ENCODE data around the gene FAHD2A. TPM values are rescaled to one million over a fixed set of nuclear protein-coding genes. Genes with fewer than 3 reads are reported as not detected.
A peak's percentile ranks its signal among the peaks of the same experiment; 100 is the strongest.
"Not testable (repeated sequence)": the region's sequence is repeated elsewhere in the genome, so short reads cannot be mapped to it uniquely, and the experiment has no call there.

FAHD2A gene
- total RNA-seq, 1 donor = 21.4 TPM

DNA sequence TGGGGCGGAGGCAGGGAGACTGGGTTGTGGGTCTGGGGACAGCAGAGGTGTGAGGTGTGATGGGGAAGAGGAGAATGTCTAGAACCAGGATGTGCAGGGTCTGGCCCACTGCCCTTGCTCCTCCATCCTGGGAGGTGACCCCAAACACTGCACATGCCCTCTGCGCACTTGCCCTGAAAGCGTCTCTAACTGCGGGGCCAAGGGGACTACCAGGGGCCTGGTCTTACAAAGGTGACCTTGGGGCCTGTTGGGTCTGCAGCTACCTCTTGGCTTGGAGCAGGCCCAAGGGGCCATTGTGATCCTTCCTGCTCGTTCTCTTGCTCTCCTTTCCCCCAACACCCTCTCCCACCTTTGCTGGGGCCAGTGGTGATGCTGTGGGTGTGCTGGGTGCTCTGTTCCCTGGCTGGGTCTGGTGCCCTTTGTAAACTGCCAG, 48.0 kb upstream of the FAHD2A start:
- TF ChIP-seq, protein P1, sequence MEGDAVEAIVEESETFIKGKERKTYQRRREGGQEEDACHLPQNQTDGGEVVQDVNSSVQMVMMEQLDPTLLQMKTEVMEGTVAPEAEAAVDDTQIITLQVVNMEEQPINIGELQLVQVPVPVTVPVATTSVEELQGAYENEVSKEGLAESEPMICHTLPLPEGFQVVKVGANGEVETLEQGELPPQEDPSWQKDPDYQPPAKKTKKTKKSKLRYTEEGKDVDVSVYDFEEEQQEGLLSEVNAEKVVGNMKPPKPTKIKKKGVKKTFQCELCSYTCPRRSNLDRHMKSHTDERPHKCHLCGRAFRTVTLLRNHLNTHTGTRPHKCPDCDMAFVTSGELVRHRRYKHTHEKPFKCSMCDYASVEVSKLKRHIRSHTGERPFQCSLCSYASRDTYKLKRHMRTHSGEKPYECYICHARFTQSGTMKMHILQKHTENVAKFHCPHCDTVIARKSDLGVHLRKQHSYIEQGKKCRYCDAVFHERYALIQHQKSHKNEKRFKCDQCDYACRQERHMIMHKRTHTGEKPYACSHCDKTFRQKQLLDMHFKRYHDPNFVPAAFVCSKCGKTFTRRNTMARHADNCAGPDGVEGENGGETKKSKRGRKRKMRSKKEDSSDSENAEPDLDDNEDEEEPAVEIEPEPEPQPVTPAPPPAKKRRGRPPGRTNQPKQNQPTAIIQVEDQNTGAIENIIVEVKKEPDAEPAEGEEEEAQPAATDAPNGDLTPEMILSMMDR (IDR thresholded peaks at IDR 0.05; ENCODE audit: extremely low read depth, low read depth, low read length) = no peak
- no peaks in the 10 kb centered on the region for H3K27me3 ChIP-seq (ENCODE audit: insufficient read depth, low read length)
- DNase-seq (ENCODE audit: insufficient read length, low spot score, missing footprints) = peak; percentile 30
- H4K20me1 ChIP-seq (ENCODE audit: insufficient read depth, low read length) = peaks cover 4% of the 10 kb centered on the region
- no peak overlapping the region for H3K4me2 ChIP-seq (ENCODE audit: insufficient read depth, low read length)
- H3K4me3 ChIP-seq (ENCODE audit: insufficient read depth, low read length) = no peak overlapping the region
- no peaks in the 10 kb centered on the region for H3K4me1 ChIP-seq (ENCODE audit: insufficient read depth, low read length)
- no peaks in the 10 kb centered on the region for H3K79me2 ChIP-seq (ENCODE audit: insufficient read depth, low read length)
- no peak overlapping the region for H3K27ac ChIP-seq (ENCODE audit: low read depth, low read length)
- no peaks in the 10 kb centered on the region for H3K36me3 ChIP-seq (ENCODE audit: insufficient read depth, low read length)
- no peak overlapping the region for H2AFZ ChIP-seq (ENCODE audit: low read length)
- H3K9me3 ChIP-seq (ENCODE audit: low read depth, low read length) = no peaks in the 10 kb centered on the region

DNA sequence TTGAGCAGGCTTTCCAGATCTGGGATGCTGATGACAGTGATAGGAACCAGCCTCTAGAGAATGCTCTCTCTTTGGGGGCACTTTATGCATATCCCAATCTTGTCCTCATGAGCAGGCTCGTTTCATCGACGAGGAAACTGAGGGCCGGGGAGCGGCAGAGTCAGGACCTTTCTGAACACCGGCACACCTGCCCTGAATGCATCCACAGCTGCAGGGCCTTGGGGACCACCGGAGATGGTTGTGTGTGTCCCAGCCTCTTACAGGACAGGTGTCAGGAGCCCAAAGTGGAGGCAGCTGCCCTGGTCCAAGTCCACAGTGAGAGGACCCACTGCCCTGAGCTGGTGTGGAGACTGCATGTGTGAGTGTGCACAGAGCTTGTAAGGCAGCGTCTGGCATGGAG, 47.6 kb upstream of the FAHD2A start:
- Histone ChIP-seq H3K4me2 (ENCODE audit: insufficient read depth, low read length) (no peak overlapping the region), H2AFZ (ENCODE audit: low read length) (no peak overlapping the region), H3K27ac (ENCODE audit: low read depth, low read length) (no peak overlapping the region), H4K20me1 (ENCODE audit: insufficient read depth, low read length) (peaks cover 4% of the 10 kb centered on the region), H3K4me1 (ENCODE audit: insufficient read depth, low read length) (no peaks in the 10 kb centered on the region), H3K4me3 (ENCODE audit: insufficient read depth, low read length) (no peak overlapping the region), H3K9me3 (ENCODE audit: low read depth, low read length) (no peaks in the 10 kb centered on the region), H3K79me2 (ENCODE audit: insufficient read depth, low read length) (no peaks in the 10 kb centered on the region), H3K27me3 (ENCODE audit: insufficient read depth, low read length) (no peaks in the 10 kb centered on the region), H3K36me3 (ENCODE audit: insufficient read depth, low read length) (no peaks in the 10 kb centered on the region)
- peak; percentile 48 for DNase-seq (ENCODE audit: insufficient read length, low spot score, missing footprints)
- TF ChIP-seq, protein P1 (IDR thresholded peaks at IDR 0.05; ENCODE audit: extremely low read depth, low read depth, low read length) = no peak

DNA sequence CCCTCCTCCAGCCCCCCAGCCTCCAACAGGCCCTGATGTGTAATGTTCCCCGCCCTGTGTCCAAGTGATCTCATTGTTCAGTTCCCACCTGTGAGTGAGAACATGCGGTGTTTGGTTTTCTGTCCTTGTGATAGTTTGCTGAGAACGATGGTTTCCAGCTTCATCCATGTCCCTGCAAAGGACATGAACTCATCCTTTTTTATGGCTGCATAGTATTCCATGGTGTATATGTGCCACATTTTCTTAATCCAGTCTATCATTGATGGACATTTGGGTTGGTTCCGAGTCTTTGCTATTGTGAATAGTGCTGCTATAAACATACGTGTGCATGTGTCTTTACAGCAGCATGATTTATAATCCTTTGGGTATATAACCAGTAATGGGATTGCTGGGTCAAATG, 47.0 kb upstream of the FAHD2A start:
- H4K20me1 ChIP-seq (ENCODE audit: insufficient read depth, low read length); H3K4me1 ChIP-seq (ENCODE audit: insufficient read depth, low read length); H3K27ac ChIP-seq (ENCODE audit: low read depth, low read length); H3K4me2 ChIP-seq (ENCODE audit: insufficient read depth, low read length); H3K27me3 ChIP-seq (ENCODE audit: insufficient read depth, low read length); H3K36me3 ChIP-seq (ENCODE audit: insufficient read depth, low read length); H2AFZ ChIP-seq (ENCODE audit: low read length); H3K9me3 ChIP-seq (ENCODE audit: low read depth, low read length); DNase-seq (ENCODE audit: insufficient read length, low spot score, missing footprints); H3K4me3 ChIP-seq (ENCODE audit: insufficient read depth, low read length); H3K79me2 ChIP-seq (ENCODE audit: insufficient read depth, low read length): not testable (repeated sequence)

DNA sequence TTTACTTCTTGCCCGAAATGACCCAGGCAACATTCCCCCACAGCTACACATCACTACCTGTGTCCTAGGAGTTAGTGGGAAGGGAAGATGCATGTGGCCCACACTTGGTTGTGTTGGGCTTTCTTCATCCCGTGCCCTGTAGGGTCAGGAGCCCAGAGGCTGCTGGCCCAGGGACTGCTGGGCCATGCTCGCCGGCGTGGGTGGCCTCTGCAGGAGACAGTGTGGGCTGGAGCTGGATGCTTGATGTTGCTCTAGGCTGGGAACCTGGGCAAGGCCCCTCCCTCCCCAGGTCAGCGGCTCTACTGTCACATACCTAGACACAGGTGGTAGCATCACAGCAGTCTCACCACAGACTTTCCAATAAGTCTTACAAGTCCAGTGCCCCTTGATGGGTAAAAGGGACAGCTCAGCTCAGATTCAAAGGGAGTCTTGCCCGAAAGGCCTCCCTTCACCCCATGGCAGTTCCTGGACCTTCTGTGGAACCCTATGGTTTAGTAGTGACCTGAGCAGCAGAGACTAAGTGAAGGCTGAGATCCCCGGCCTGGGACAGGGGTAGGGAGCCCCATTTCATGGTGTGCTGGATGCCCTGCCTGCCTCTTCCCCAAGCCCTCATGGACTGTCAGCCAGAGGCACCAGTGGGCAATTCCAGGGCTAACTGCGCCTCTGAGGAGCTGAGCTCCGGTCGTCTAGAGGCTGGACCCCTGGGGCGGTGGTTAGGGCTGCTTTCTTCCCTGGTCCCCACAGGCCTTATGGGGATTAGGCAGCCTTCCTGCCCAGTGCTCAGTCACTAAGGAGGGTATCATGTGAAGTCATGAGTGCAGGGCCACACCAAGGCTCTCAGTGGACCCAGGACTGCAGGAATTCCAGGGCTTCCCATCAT, 45.4 kb upstream of the FAHD2A start:
- H3K36me3 ChIP-seq (ENCODE audit: insufficient read depth, low read length) = no peaks in the 10 kb centered on the region
- no peak overlapping the region for H2AFZ ChIP-seq (ENCODE audit: low read length)
- no peaks in the 10 kb centered on the region for H3K4me1 ChIP-seq (ENCODE audit: insufficient read depth, low read length)
- H3K4me3 ChIP-seq (ENCODE audit: insufficient read depth, low read length) = no peak overlapping the region
- no peaks in the 10 kb centered on the region for H3K9me3 ChIP-seq (ENCODE audit: low read depth, low read length)
- H3K27me3 ChIP-seq (ENCODE audit: insufficient read depth, low read length) = no peaks in the 10 kb centered on the region
- no peak overlapping the region for H3K27ac ChIP-seq (ENCODE audit: low read depth, low read length)
- TF ChIP-seq, protein P1 (IDR thresholded peaks at IDR 0.05; ENCODE audit: extremely low read depth, low read depth, low read length) = no peak
- H3K79me2 ChIP-seq (ENCODE audit: insufficient read depth, low read length) = no peaks in the 10 kb centered on the region
- no peak overlapping the region for H3K4me2 ChIP-seq (ENCODE audit: insufficient read depth, low read length)
- peak; percentile 27 for DNase-seq (ENCODE audit: insufficient read length, low spot score, missing footprints)
- H4K20me1 ChIP-seq (ENCODE audit: insufficient read depth, low read length) = peaks cover 4% of the 10 kb centered on the region

All from osteoblast (primary cell).